PFSK-1 (cell line): ENCODE data around the gene ADM2.

Source experiments
- FOXP2 ChIP-seq: optimal IDR thresholded peaks from 2 replicates; pipeline ENCODE3; 2011; ENCODE audit warnings: borderline replicate concordance, control low read depth, inconsistent platforms; ENCODE audit not compliant: insufficient read depth; ENCODE audit errors: extremely low read length, extremely low read depth
- POLR2AphosphoS5 ChIP-seq: IDR thresholded peaks from 2 replicates; pipeline ENCODE4 v1.6.1; 2012; ENCODE audit warnings: low read depth, mild to moderate bottlenecking, control low read depth, low read length, moderate library complexity
- REST ChIP-seq, 2 experiments: IDR thresholded peaks; 2 replicates each; pipeline versions ENCODE4 v1.6.1 to v1.8.0; 2011 to 2012; ENCODE audit warnings: low read depth in 2 of 2, low read length in 2 of 2, control low read depth in 1 of 2, inconsistent platforms in 1 of 2, mild to moderate bottlenecking in 1 of 2, moderate library complexity in 1 of 2; ENCODE audit not compliant: insufficient read depth in 1 of 2
- SIN3A ChIP-seq: IDR thresholded peaks from 2 replicates; pipeline ENCODE4 v1.6.1; 2012; ENCODE audit warnings: mild to moderate bottlenecking, low read length, moderate library complexity, borderline replicate concordance; ENCODE audit not compliant: insufficient read depth
- TAF1 ChIP-seq: IDR thresholded peaks from 2 replicates; pipeline ENCODE4 v1.6.1; 2012; ENCODE audit warnings: low read length, control low read depth, borderline replicate concordance; ENCODE audit not compliant: insufficient read depth

ADM2 gene

GRCh38 chr22:50459016-50459415 lies 22.3 kb upstream of the ADM2 start:
- no peak for TF ChIP-seq TAF1
- no peak for TF ChIP-seq REST (IDR thresholded peaks at IDR 0.05; ENCODE audit: insufficient read depth in 1 of 2, low read depth in 2 of 2, low read length in 2 of 2)
- no peak for TF ChIP-seq POLR2AphosphoS5
- TF ChIP-seq FOXP2, result no peak
- no peak for TF ChIP-seq SIN3A

- no peak for TF ChIP-seq FOXP2
- no peak for TF ChIP-seq SIN3A
- no peak for TF ChIP-seq POLR2AphosphoS5
- no peak for TF ChIP-seq TAF1
- TF ChIP-seq REST (IDR thresholded peaks at IDR 0.05; ENCODE audit: insufficient read depth in 1 of 2, low read depth in 2 of 2, low read length in 2 of 2), result no peak
These were observed 21.7 kb upstream of the ADM2 start for GRCh38 chr22:50459496-50460140.

- TF ChIP-seq REST (IDR thresholded peaks at IDR 0.05; ENCODE audit: insufficient read depth in 1 of 2, low read depth in 2 of 2, low read length in 2 of 2) (no peak), FOXP2 (no peak), TAF1 (no peak), POLR2AphosphoS5 (no peak), SIN3A (no peak)
These were observed 20.4 kb upstream of the ADM2 start for GRCh38 chr22:50460938-50461337.

- no peak for TF ChIP-seq REST (IDR thresholded peaks at IDR 0.05; ENCODE audit: insufficient read depth in 1 of 2, low read depth in 2 of 2, low read length in 2 of 2)
- TF ChIP-seq TAF1, result no peak
- no peak for TF ChIP-seq POLR2AphosphoS5
These were observed 19.8 kb upstream of the ADM2 start for GRCh38 chr22:50461536-50461935.

- TF ChIP-seq FOXP2 (no peak), REST (IDR thresholded peaks at IDR 0.05; ENCODE audit: insufficient read depth in 1 of 2, low read depth in 2 of 2, low read length in 2 of 2) (no peak), TAF1 (no peak), POLR2AphosphoS5 (no peak), SIN3A (no peak)
These were observed 19.3 kb upstream of the ADM2 start for GRCh38 chr22:50461979-50462540.
